Common myeloid progenitor, CD34-positive (primary cell): Measurements from ENCODE around the gene CCNI2.

Experiments
- CTCF ChIA-PET: fragments of 350-600 bp; sonication (Branson Sonifier 250); formaldehyde crosslinking; loops from one replicate; lab custom pipeline; 2021; ENCODE audit warnings: antibody characterized with exemption; lab: Charles Lee
- POLR2A ChIA-PET: fragments of 350-600 bp; sonication (Branson Sonifier 250); formaldehyde crosslinking; loops from one replicate; lab custom pipeline; 2021; ENCODE audit warnings: antibody characterized with exemption; lab: Charles Lee
- DNase-seq, 3 donors: peaks; one replicate each; pipeline versions ENCODE4 v3.0.0 to v3.0.0-alpha.2; 2013
- H3K27ac ChIP-seq, 2 experiments: 1 replicate in 1 of 2; 2 replicates in 1 of 2; pipeline ENCODE4 v1.7.0; 2013; ENCODE audit warnings: inconsistent platforms in 2 of 2, low read length in 2 of 2, mild to moderate bottlenecking in 2 of 2, low read depth in 1 of 2, moderate library complexity in 1 of 2; ENCODE audit not compliant: severe bottlenecking in 2 of 2, insufficient read depth in 1 of 2, poor library complexity in 1 of 2
- H3K27me3 ChIP-seq, 5 experiments: replicated peaks in 2 of 5; 1 replicate in 3 of 5; 2 replicates in 2 of 5; pipeline versions ENCODE4 v1.6.1 to v1.7.0; 2013; ENCODE audit warnings: low read length in 4 of 5, mild to moderate bottlenecking in 2 of 5, moderate library complexity in 2 of 5, inconsistent platforms in 1 of 5; ENCODE audit not compliant: insufficient read depth in 5 of 5, control insufficient read depth in 4 of 5
- H3K36me3 ChIP-seq, 4 experiments: 1 replicate in 2 of 4; 2 replicates in 2 of 4; pipeline versions ENCODE4 v1.6.1 to v1.7.0; 2013; ENCODE audit warnings: low read length in 3 of 4, control low read depth in 1 of 4, mild to moderate bottlenecking in 1 of 4; ENCODE audit not compliant: control insufficient read depth in 4 of 4, insufficient read depth in 4 of 4
- H3K4me1 ChIP-seq, 4 experiments: 1 replicate in 3 of 4; 2 replicates in 1 of 4; pipeline versions ENCODE4 v1.6.1 to v1.7.1; 2013; ENCODE audit warnings: low read length in 3 of 4, mild to moderate bottlenecking in 3 of 4, control low read depth in 1 of 4, inconsistent platforms in 1 of 4, moderate library complexity in 1 of 4; ENCODE audit not compliant: control insufficient read depth in 4 of 4, insufficient read depth in 4 of 4; ENCODE audit errors: control extremely low read depth in 1 of 4
- H3K4me3 ChIP-seq, 7 experiments: 1 replicate in 4 of 7; 2 replicates in 3 of 7; pipeline versions ENCODE4 v1.5.1 to v1.7.0; 2013; ENCODE audit warnings: mild to moderate bottlenecking in 7 of 7, low read length in 6 of 7, moderate library complexity in 6 of 7, inconsistent platforms in 2 of 7, low read depth in 2 of 7, control low read depth in 1 of 7; ENCODE audit not compliant: insufficient read depth in 4 of 7, control insufficient read depth in 1 of 7; ENCODE audit errors: extremely low read depth in 1 of 7
- H3K9me3 ChIP-seq, 5 experiments: 1 replicate in 4 of 5; 2 replicates in 1 of 5; pipeline versions ENCODE4 v1.6.1 to v1.7.1; 2013; ENCODE audit warnings: low read length in 4 of 5, mild to moderate bottlenecking in 2 of 5, inconsistent platforms in 1 of 5, low read depth in 1 of 5, moderate library complexity in 1 of 5; ENCODE audit not compliant: control insufficient read depth in 4 of 5, insufficient read depth in 2 of 5; ENCODE audit errors: control extremely low read depth in 1 of 5
- WGBS: methylation state at CpG from one replicate; pipeline ENCODE4 v1.1.5; 2013; ENCODE audit not compliant: insufficient coverage; 5-methylcytosine and 5-hydroxymethylcytosine counted together

Gene CCNI2

GRCh38 chr5:132760601-132761317 is 13.5 kb downstream of the CCNI2 start:
- Histone ChIP-seq H3K4me3 (no peak overlapping the region), H3K36me3 (peaks cover 0 to 4% (median 0%) of the 10 kb centered on the region in 4 experiments), H3K9me3 (no peaks in the 10 kb centered on the region), H3K27me3 (no peaks in the 10 kb centered on the region), H3K4me1 (no peaks in the 10 kb centered on the region), H3K27ac (no peak overlapping the region)
- no peak for DNase-seq
- CTCF ChIA-PET, result interaction anchor here (0.6 to 1.8 kb wide), 5 partner anchors 13 to 63 kb away, joined by 3 to 5 read pairs (median 3); partner anchors contain the start of gene CCNI2
- POLR2A ChIA-PET, result no interaction called here
- 94% methylated on average over 18 of the region's 21 CpGs for WGBS

GRCh38 chr5:132761321-132762240 is 14.4 kb downstream of the CCNI2 start:
- ChIA-PET CTCF (interaction anchor here (0.6 to 1.9 kb wide), 7 partner anchors 8 to 62 kb away, joined by 3 to 9 read pairs (median 4); partner anchors contain the start of gene CCNI2), POLR2A (interaction anchor here (0.6 to 0.9 kb wide), 2 partner anchors 11 to 13 kb away, joined by 3 read pairs; no protein-coding TSS in a partner anchor)
- H3K36me3 ChIP-seq, result peaks cover 0 to 4% (median 0%) of the 10 kb centered on the region in 4 experiments
- no peaks in the 10 kb centered on the region for H3K9me3 ChIP-seq
- 97% methylated on average over 14 of the region's 22 CpGs for WGBS
- H3K4me1 ChIP-seq, result no peaks in the 10 kb centered on the region
- no peak overlapping the region for H3K4me3 ChIP-seq
- no peak for DNase-seq
- H3K27ac ChIP-seq, result no peak overlapping the region
- no peaks in the 10 kb centered on the region for H3K27me3 ChIP-seq

GRCh38 chr5:132762246-132763000 is 15.2 kb downstream of the CCNI2 start:
- H3K27ac ChIP-seq, result no peak overlapping the region
- POLR2A ChIA-PET, result interaction anchor here (0.9 kb wide), 1 partner anchor 12 kb away, joined by 3 read pairs; no protein-coding TSS in a partner anchor
- CTCF ChIA-PET, result interaction anchor here (0.8 to 1.9 kb wide), 5 partner anchors 8 to 56 kb away, joined by 3 to 9 read pairs (median 4); partner anchors contain the start of gene CCNI2
- no peak overlapping the region for H3K4me3 ChIP-seq
- H3K4me1 ChIP-seq, result no peaks in the 10 kb centered on the region
- H3K36me3 ChIP-seq, result peaks cover 0 to 4% (median 0%) of the 10 kb centered on the region in 4 experiments
- DNase-seq, result no peak
- no peaks in the 10 kb centered on the region for H3K27me3 ChIP-seq
- WGBS, result 98% methylated on average over 11 of the region's 11 CpGs
- no peaks in the 10 kb centered on the region for H3K9me3 ChIP-seq

- Histone ChIP-seq H3K27me3 (peaks cover 0 to 2% (median 0%) of the 10 kb centered on the region in 5 experiments), H3K27ac (no peak overlapping the region), H3K4me1 (peaks cover 0 to 6% (median 2%) of the 10 kb centered on the region in 4 experiments), H3K4me3 (no peak overlapping the region), H3K9me3 (no peaks in the 10 kb centered on the region), H3K36me3 (peaks cover 0 to 4% (median 0%) of the 10 kb centered on the region in 4 experiments)
- 95% methylated on average over 17 of the region's 17 CpGs for whole genome bisulfite sequencing
- no peak for DNase-seq
- CTCF ChIA-PET, result interaction anchor here (0.7 to 1.9 kb wide), 2 partner anchors 9 kb away, joined by 3 to 9 read pairs; no protein-coding TSS in a partner anchor
- POLR2A ChIA-PET, result interaction anchor here (0.6 kb wide), 1 partner anchor 270 kb away, joined by 3 read pairs; no protein-coding TSS in a partner anchor
These were observed 16.2 kb downstream of the CCNI2 start for GRCh38 chr5:132763181-132764036.

GRCh38 chr5:132764051-132764450 is 16.8 kb downstream of the CCNI2 start:
- CTCF ChIA-PET, result interaction anchor here (0.7 kb wide), 1 partner anchor 10 kb away, joined by 3 read pairs; no protein-coding TSS in a partner anchor
- Histone ChIP-seq H3K27me3 (peaks cover 0 to 2% (median 0%) of the 10 kb centered on the region in 5 experiments), H3K36me3 (peaks cover 0 to 4% (median 0%) of the 10 kb centered on the region in 4 experiments), H3K4me1 (peaks cover 0 to 6% (median 2%) of the 10 kb centered on the region in 4 experiments), H3K4me3 (no peak overlapping the region), H3K9me3 (no peaks in the 10 kb centered on the region), H3K27ac (no peak overlapping the region)
- POLR2A ChIA-PET, result no interaction called here
- 100% methylated on average over 3 of the region's 10 CpGs for WGBS
- no peak for DNase-seq
